ENCODE results near the gene BOLA2B. TPM values are rescaled to one million over a fixed set of nuclear protein-coding genes. Genes with fewer than 3 reads are reported as not detected.
"Not testable (repeated sequence)": the region's sequence is repeated elsewhere in the genome, so short reads cannot be mapped to it uniquely, and the experiment has no call there.

BOLA2B gene
- total RNA-seq (ENCODE audit: unreplicated experiment) = 70.6 TPM
- long read RNA-seq, transcript BOLA2B-201 (3 exons, 1,012 nt) = major isoform, 14 of 15 reads
- long read RNA-seq, partial matches to known transcripts = 0 of 15 reads
- long read RNA-seq, other reads (novel, unspliced or antisense) = 0 of 15 reads

DNA sequence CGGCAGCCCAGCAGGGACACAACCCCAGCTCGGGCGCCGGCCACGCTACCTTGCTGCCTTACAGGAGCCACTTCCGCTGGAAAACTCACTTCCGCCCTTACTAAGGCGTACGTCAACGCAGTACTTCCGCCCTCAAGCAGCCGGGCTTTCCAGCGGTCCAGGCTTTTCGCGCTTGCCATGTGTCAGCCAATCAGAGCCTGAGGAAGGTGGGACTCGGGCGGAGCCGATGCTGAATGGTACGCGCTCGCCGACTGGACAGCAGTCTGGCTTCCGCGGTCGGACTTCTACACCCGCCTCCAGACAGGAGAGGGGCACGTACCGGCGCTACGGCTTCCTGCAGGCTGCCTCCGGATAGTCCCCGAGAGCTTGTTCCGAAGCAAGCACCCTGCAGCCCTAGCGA, at the start of gene BOLA2B, which contains the start of gene SLX1A:
Gene BOLA2B (minus strand): TSS at position 52 of the 400 bp plus-strand sequence. CDS start 71 bp downstream, outside the sequence.
Gene SLX1A (plus strand): TSS at position 261 of the 400 bp plus-strand sequence. CDS start 210 bp downstream, outside the sequence.
- not testable (repeated sequence) for H3K4me3 Mint-ChIP-seq (ENCODE audit: unreplicated experiment)

DNA sequence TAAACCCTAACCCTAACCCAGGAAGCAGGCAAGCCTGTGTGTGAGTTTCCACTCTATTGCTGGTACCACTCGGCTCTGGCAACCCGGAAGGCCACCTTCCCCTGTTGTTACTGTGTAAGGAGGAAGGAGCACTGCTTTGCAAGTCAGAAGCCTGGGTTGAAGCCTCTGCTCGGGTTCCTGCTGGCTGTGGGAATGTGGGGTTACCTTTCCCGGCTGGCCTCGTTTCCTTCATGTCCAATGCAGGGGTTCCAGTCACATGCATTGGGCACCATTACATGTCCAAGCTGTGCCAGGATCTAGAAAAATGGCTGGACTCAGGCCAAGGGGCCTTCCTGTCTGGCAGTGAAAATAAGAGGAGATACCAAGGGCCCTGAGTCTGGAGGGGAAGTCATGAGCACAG, 23.6 kb upstream of the BOLA2B start:
- H3K4me1 Mint-ChIP-seq (ENCODE audit: unreplicated experiment); H3K9me3 Mint-ChIP-seq (ENCODE audit: unreplicated experiment); H3K27me3 Mint-ChIP-seq (ENCODE audit: unreplicated experiment); DNase-seq (ENCODE audit: low spot score); H3K36me3 Mint-ChIP-seq (ENCODE audit: low read depth, unreplicated experiment); H3K4me3 Mint-ChIP-seq (ENCODE audit: unreplicated experiment); H3K27ac Mint-ChIP-seq (ENCODE audit: unreplicated experiment): not testable (repeated sequence)

More for the DNA sequence above, at the start of gene BOLA2B, which contains the start of gene SLX1A:
- DNase-seq (ENCODE audit: low spot score); H3K9me3 Mint-ChIP-seq (ENCODE audit: unreplicated experiment); H3K27me3 Mint-ChIP-seq (ENCODE audit: unreplicated experiment); H3K27ac Mint-ChIP-seq (ENCODE audit: unreplicated experiment); H3K36me3 Mint-ChIP-seq (ENCODE audit: low read depth, unreplicated experiment); H3K4me1 Mint-ChIP-seq (ENCODE audit: unreplicated experiment): not testable (repeated sequence)

DNA sequence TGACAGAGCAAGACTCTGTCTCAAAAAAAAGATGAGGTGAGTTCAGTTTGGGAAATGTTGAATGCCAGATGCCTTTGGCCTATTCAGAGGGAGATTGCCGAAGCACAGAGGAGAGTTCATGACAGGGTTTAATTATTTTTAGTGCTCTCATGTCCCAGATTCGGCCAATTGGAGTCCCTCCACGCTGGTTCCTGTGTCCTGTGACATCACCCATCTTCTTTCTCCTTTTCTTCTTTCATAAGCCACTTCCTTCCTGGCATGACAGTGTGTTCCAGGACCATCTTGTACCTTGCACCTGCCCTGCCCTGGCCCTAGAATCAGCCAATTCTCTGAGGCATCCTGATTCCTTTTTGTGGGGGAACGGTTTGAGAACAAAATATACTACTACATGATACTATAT, 17.9 kb upstream of the BOLA2B start:
- not testable (repeated sequence) for H3K36me3 Mint-ChIP-seq (ENCODE audit: low read depth, unreplicated experiment); H3K9me3 Mint-ChIP-seq (ENCODE audit: unreplicated experiment); H3K27ac Mint-ChIP-seq (ENCODE audit: unreplicated experiment); H3K4me3 Mint-ChIP-seq (ENCODE audit: unreplicated experiment); H3K4me1 Mint-ChIP-seq (ENCODE audit: unreplicated experiment); DNase-seq (ENCODE audit: low spot score); H3K27me3 Mint-ChIP-seq (ENCODE audit: unreplicated experiment)

DNA sequence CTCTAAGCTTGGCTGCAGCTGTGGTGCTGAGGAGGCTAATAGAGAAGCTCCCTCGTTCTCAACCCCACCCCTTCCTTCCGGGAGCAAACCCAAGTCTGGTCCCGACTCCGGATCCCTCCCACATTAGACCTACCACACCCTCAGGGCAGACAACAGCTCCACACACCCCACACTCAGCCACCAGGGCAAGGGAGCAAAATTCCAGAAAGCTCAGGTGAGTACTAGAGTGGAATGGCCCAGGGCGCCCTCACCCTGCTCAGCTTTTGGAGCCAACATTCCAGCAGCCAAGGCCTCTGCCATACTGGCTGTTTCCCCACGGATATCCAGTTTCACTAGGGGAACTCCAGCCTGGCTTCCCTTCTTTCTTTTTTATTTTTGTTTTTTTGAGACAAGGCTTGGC, 15.6 kb upstream of the BOLA2B start:
- DNase-seq (ENCODE audit: low spot score); H3K4me3 Mint-ChIP-seq (ENCODE audit: unreplicated experiment); H3K9me3 Mint-ChIP-seq (ENCODE audit: unreplicated experiment); H3K27ac Mint-ChIP-seq (ENCODE audit: unreplicated experiment); H3K27me3 Mint-ChIP-seq (ENCODE audit: unreplicated experiment); H3K36me3 Mint-ChIP-seq (ENCODE audit: low read depth, unreplicated experiment); H3K4me1 Mint-ChIP-seq (ENCODE audit: unreplicated experiment): not testable (repeated sequence)

DNA sequence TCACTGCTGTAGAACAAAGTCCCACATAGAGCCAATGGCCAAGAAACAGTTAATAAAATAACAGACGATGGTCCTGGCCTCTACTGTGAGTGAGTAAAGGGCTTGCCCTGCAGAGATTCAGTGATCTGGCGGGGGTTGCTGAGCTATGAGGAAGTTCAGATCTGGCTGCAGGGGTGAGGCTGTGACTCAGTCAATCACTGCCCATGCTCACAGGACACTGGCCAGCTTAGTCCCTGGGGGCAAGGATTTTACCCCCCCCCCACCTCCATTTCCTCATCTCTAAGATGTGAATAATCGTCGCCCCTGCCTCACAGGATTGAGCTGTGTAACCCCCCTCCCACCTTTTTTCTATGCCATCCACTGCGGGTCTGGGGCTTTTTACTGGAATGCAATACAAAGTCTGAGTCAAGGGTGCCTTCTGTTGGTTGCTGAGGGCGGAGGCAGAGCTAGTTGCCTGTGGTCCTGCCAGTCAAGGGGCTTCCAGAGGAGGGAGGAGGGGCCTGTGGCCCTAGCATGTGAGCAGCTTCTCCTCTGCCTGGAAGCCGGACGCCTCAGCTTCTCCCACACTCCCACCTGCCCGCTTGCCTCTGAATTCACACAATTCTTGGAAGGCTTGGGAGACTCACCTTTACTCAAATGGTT, 13.7 kb upstream of the BOLA2B start:
- H3K36me3 Mint-ChIP-seq (ENCODE audit: low read depth, unreplicated experiment); DNase-seq (ENCODE audit: low spot score); H3K9me3 Mint-ChIP-seq (ENCODE audit: unreplicated experiment); H3K4me1 Mint-ChIP-seq (ENCODE audit: unreplicated experiment); H3K4me3 Mint-ChIP-seq (ENCODE audit: unreplicated experiment); H3K27me3 Mint-ChIP-seq (ENCODE audit: unreplicated experiment); H3K27ac Mint-ChIP-seq (ENCODE audit: unreplicated experiment): not testable (repeated sequence)

DNA sequence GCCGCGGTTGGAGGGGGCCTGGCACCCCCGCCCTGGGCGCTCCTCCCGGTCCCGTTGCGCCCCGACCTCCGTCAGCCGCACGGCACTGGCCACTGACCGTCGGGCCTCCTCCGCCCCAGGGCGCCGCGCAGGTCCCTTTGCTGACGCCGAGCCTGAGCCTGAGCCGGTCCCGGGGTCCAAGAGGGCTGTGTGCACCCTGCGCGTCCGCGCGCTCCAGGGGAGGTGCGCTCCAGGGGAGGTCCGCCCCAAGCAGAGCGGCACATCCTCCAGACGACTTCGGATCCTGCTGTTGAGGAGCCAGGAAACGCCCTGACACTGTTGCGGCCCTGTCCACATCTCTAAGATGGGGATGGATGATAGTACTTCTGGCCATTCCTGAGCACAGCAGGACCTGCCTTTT, 12.8 kb upstream of the BOLA2B start:
- not testable (repeated sequence) for H3K27me3 Mint-ChIP-seq (ENCODE audit: unreplicated experiment); H3K9me3 Mint-ChIP-seq (ENCODE audit: unreplicated experiment); H3K4me1 Mint-ChIP-seq (ENCODE audit: unreplicated experiment); H3K36me3 Mint-ChIP-seq (ENCODE audit: low read depth, unreplicated experiment); DNase-seq (ENCODE audit: low spot score); H3K27ac Mint-ChIP-seq (ENCODE audit: unreplicated experiment); H3K4me3 Mint-ChIP-seq (ENCODE audit: unreplicated experiment)

DNA sequence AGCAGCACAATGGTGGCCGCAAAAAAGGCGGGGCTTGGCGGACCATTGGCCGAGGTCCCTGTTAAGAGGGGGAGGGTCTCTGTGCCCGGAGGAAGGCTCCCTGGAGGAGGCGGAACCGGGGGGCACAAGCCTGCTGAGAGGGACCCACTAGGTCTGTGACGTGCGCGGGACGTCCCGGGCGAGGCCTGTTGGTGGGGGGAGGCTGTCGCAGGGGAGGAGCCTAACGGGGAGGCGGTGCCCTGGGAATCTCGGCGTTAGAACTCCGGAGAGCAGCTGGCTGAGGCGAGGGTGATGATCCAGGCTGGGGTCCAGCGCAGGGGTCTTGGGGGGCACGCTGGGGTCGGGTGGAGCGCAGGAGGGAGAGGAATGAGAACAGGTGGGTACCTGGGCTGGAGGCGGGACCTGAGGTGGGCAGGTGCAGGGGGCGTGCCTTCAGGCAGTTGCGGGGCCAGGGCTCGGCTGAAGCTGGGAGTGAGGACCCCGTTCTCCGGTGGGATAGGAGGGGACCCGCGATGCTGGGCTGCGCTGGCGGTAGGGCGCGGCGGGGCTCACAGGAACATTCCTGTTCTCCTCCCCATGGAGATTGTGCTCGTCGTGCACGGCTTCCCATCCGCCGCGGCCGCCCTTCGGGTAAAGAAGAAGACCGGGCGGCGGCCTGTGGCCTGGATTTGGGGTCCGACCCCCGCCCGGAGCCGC, 12.2 kb upstream of the BOLA2B start:
- not testable (repeated sequence) for H3K4me3 Mint-ChIP-seq (ENCODE audit: unreplicated experiment); DNase-seq (ENCODE audit: low spot score); H3K36me3 Mint-ChIP-seq (ENCODE audit: low read depth, unreplicated experiment); H3K27ac Mint-ChIP-seq (ENCODE audit: unreplicated experiment); H3K4me1 Mint-ChIP-seq (ENCODE audit: unreplicated experiment); H3K27me3 Mint-ChIP-seq (ENCODE audit: unreplicated experiment); H3K9me3 Mint-ChIP-seq (ENCODE audit: unreplicated experiment)

DNA sequence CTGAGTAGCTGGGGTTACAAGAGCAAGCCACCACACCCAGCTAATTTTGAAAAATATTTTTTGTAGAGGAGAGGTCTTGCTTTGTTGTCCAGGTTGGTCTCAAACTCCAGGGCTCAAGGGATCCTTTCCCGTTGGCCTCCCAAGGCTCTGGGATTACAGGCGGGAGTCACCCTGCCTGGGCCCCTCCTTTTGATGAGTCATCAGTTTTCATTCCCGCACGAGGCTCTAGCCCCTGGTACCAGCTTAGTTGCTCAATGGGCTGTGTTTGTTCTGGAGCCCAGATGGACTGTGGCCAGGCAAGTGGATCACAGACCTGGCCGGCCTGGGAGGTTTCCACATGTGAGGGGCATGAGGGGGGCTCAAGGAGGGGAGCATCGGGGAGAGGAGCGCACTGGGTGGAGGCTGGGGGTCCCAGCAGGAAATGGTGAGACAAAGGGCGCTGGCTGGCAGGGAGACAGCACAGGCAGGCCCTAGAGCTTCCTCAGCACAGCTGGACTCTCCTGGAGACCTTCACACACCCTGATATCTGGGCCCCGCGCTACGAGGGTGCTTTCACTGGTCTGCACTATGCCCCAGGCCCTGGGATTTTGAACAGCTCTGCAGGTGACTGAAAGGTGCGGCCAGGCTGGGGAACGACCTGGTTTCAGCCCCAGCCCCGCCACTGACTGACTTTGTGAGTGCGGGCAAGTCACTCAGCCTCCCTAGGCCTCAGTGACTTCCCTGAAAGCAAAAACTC, 6.3 kb upstream of the BOLA2B start:
- H3K27ac Mint-ChIP-seq (ENCODE audit: unreplicated experiment); H3K36me3 Mint-ChIP-seq (ENCODE audit: low read depth, unreplicated experiment); H3K4me1 Mint-ChIP-seq (ENCODE audit: unreplicated experiment); H3K4me3 Mint-ChIP-seq (ENCODE audit: unreplicated experiment); DNase-seq (ENCODE audit: low spot score); H3K27me3 Mint-ChIP-seq (ENCODE audit: unreplicated experiment); H3K9me3 Mint-ChIP-seq (ENCODE audit: unreplicated experiment): not testable (repeated sequence)

DNA sequence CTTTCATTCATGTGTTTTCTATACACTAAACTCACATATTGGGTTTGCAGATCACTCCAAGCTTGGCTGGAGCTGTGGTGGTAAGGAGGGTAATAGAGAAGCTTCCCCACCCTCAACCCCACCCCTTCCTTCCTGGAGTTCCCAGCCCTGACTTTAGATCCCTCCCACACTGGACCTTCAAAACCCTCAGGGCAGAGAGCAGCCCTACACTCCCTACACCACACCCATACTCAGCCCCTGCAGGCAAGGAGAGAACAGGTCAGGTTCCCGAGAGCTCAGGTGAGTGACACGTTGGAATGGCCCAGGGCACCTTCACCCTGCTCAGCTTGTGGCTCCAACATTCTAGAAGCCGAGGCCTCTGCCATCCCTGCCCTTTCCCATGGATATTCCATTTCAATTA, 5.6 kb upstream of the BOLA2B start, which contains the start of gene SULT1A3:
Gene SULT1A3 (plus strand): TSS at position 207 of the 400 bp plus-strand sequence. CDS start 1,474 bp downstream, outside the sequence.
- not testable (repeated sequence) for H3K36me3 Mint-ChIP-seq (ENCODE audit: low read depth, unreplicated experiment); H3K4me3 Mint-ChIP-seq (ENCODE audit: unreplicated experiment); H3K27me3 Mint-ChIP-seq (ENCODE audit: unreplicated experiment); DNase-seq (ENCODE audit: low spot score); H3K27ac Mint-ChIP-seq (ENCODE audit: unreplicated experiment); H3K9me3 Mint-ChIP-seq (ENCODE audit: unreplicated experiment); H3K4me1 Mint-ChIP-seq (ENCODE audit: unreplicated experiment)

DNA sequence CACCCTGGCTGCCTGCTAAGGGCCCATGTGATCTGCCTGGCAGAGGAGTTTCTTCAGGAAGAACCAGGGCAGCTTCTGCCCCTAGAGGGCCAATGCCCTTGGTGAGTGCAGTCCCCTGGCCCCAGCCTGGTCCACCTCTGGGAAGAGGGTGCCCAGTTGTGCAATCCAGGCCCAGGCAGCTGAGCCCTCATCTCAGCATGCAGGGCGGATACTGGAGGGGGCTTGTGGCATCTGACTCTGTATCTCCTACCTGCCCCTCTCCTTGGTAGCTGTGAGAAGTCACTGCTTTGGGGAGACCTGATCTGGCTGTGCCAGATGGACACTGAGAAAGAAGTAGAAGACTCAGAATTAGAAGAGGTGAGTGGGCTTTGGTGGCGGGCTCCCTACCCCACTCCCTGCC, 3.5 kb upstream of the BOLA2B start:
- H3K27me3 Mint-ChIP-seq (ENCODE audit: unreplicated experiment); H3K4me3 Mint-ChIP-seq (ENCODE audit: unreplicated experiment); H3K27ac Mint-ChIP-seq (ENCODE audit: unreplicated experiment); H3K36me3 Mint-ChIP-seq (ENCODE audit: low read depth, unreplicated experiment); H3K4me1 Mint-ChIP-seq (ENCODE audit: unreplicated experiment); H3K9me3 Mint-ChIP-seq (ENCODE audit: unreplicated experiment); DNase-seq (ENCODE audit: low spot score): not testable (repeated sequence)

DNA sequence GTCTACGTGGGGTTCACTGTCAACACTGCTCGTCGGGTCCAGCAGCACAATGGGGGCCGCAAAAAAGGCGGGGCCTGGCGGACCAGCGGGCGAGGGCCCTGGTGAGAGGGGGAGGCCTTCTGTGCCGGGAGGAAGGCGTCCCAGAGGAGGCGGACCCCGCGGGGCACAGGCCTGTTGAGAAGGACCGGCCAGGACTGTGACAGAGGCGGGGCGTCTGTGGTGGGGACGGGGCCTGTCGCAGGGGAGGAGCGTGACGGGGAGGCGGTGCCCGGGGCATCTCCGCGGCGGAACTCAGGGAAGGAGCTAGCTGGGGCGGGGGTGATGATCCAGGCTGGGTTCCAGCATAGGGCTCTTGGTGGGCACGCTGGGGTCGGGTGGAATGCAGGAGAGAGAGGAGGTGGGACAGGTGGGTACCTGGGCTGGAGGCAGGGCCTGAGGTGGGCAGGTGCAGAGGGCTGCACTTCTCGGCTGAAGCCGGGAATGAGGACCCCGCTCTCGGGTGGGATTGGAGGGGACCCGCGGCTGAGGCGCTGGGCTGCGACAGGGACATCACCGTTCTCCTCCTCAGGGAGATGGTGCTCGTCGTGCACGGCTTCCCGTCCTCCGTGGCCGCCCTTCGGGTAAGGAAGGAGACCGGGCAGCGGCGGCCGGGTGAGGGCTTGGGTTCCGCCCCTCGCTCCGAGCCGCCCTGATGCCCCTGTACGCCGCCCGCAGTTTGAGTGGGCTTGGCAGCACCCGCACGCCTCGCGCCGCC, 883 bp upstream of the BOLA2B start:
- H3K4me1 Mint-ChIP-seq (ENCODE audit: unreplicated experiment); H3K27me3 Mint-ChIP-seq (ENCODE audit: unreplicated experiment); H3K9me3 Mint-ChIP-seq (ENCODE audit: unreplicated experiment); H3K4me3 Mint-ChIP-seq (ENCODE audit: unreplicated experiment); H3K36me3 Mint-ChIP-seq (ENCODE audit: low read depth, unreplicated experiment); H3K27ac Mint-ChIP-seq (ENCODE audit: unreplicated experiment): not testable (repeated sequence)
- DNase-seq (ENCODE audit: low spot score) = peak; percentile 5
